MM.1S (cell line): Measurements from ENCODE around the gene DGKG.
A peak's percentile ranks its signal among the peaks of the same experiment; 100 is the strongest.

Experiments
- DNase-seq: peaks from one replicate; pipeline ENCODE4 v3.0.0-alpha.2; 2015
- H2AFZ ChIP-seq: fragments of 300-600 bp; sonication (generic); 2 replicates; pipeline ENCODE4 v1.6.0; 2016; ENCODE audit warnings: antibody characterized with exemption, low read length
- H3F3A ChIP-seq: fragments of 300-600 bp; sonication (generic); 2 replicates; pipeline ENCODE4 v1.6.1; 2016; ENCODE audit warnings: mild to moderate bottlenecking, antibody characterized with exemption, low read length, moderate library complexity, mixed read lengths; ENCODE audit not compliant: insufficient read depth
- H3K27ac ChIP-seq: fragments of 300-600 bp; sonication (generic); 2 replicates; pipeline ENCODE4 v1.5.1; 2016; ENCODE audit warnings: mild to moderate bottlenecking, low read length
- H3K27me3 ChIP-seq: fragments of 300-600 bp; sonication (generic); replicated peaks from 2 replicates; pipeline ENCODE4 v1.6.0; 2016; ENCODE audit warnings: low read length; ENCODE audit not compliant: insufficient read depth
- H3K36me3 ChIP-seq: fragments of 300-600 bp; sonication (generic); replicated peaks from 2 replicates; pipeline ENCODE4 v1.6.1; 2016; ENCODE audit warnings: mild to moderate bottlenecking, low read length, mixed read lengths; ENCODE audit not compliant: insufficient read depth
- H3K4me1 ChIP-seq: fragments of 300-600 bp; sonication (generic); 2 replicates; pipeline ENCODE4 v1.6.1; 2016; ENCODE audit warnings: low read length, mixed read lengths
- H3K4me2 ChIP-seq: fragments of 300-600 bp; sonication (generic); 2 replicates; pipeline ENCODE4 v1.6.0; 2016; ENCODE audit warnings: low read depth, low read length
- H3K4me3 ChIP-seq: fragments of 300-600 bp; sonication (generic); 2 replicates; pipeline ENCODE4 v1.5.1; 2016; ENCODE audit warnings: low read length, mixed read lengths
- H3K79me2 ChIP-seq: fragments of 300-600 bp; sonication (generic); 2 replicates; pipeline ENCODE4 v1.6.1; 2016; ENCODE audit warnings: mixed run types, low read length, mixed read lengths
- H3K9ac ChIP-seq: fragments of 300-600 bp; sonication (generic); 2 replicates; pipeline ENCODE4 v1.6.1; 2016; ENCODE audit warnings: low read length, mixed read lengths
- H3K9me2 ChIP-seq: fragments of 300-600 bp; sonication (generic); replicated peaks from 2 replicates; pipeline ENCODE4 v1.6.1; 2016; ENCODE audit warnings: mild to moderate bottlenecking, low read length, mixed read lengths; ENCODE audit not compliant: insufficient read depth
- H3K9me3 ChIP-seq: fragments of 300-600 bp; sonication (generic); replicated peaks from 2 replicates; pipeline ENCODE4 v1.6.1; 2016; ENCODE audit warnings: mild to moderate bottlenecking, low read length, mixed read lengths; ENCODE audit not compliant: insufficient read depth
- H4K20me1 ChIP-seq: fragments of 300-600 bp; sonication (generic); 2 replicates; pipeline ENCODE4 v1.6.1; 2016; ENCODE audit warnings: mild to moderate bottlenecking, low read length, moderate library complexity, mixed read lengths; ENCODE audit not compliant: insufficient read depth
- EZH2 ChIP-seq: fragments of 300-600 bp; sonication (generic); optimal IDR thresholded peaks from 2 replicates; pipeline ENCODE3; 2017; ENCODE audit warnings: low read depth, mild to moderate bottlenecking, antibody characterized with exemption, low read length, mixed read lengths
- EZH2phosphoT487 ChIP-seq: fragments of 300-600 bp; sonication (generic); IDR thresholded peaks from 2 replicates; pipeline ENCODE4 v1.6.1; 2018; ENCODE audit warnings: antibody characterized with exemption, low read length
- TF ChIP-seq, protein P1 (sequence below): fragments of 300-600 bp; sonication (generic); IDR thresholded peaks from 2 replicates; pipeline ENCODE4 v1.5.1; 2016; ENCODE audit warnings: antibody characterized with exemption, low read length, mixed read lengths

Gene DGKG

DNA sequence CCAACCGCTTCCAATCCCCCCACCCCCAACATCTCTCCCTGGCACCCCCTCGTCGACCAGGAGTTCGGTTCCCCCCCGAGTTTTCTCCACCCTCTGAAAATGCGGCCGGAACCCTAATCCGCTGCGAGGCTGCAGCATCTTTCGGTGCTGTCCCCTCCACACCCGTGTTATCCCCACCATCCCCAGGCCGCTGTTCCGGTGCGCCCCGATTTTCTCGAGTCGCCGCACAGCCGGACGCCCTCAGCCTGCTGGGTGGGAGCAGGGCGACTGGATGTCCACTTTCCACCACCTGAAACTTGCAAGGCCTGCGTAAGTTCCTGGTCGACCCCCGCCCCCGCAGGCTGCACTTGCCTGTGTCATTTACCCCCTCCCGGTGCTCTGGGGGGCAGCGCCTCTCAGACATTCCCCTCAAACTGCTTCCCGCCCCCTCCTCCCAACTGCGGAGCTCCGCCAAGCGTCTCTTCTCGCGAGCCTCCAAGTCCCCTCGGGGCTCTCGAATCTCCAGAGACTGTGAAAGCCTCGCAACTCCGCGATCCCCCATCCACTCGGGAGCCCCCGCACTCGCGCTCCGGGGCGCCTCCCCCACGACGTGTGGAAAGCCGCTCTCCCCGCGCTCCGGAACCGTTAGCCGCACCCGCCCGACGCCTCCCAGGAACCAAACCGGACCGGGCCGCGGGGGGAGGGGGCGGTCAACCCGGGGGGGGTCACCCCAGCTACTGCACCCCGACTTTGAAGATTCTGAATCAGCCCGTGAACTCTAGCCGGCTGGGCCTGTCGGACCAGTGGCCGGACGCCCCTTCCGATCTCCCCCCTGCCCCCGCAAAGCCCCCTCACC is 253.7 kb downstream of the DGKG start:
- Histone ChIP-seq H4K20me1 (no peaks in the 10 kb centered on the region), H3K27ac (peak overlapping the region; percentile 49; the same call in 1 of the 2 replicates), H3K27me3 (peaks cover 29% of the 10 kb centered on the region), H3K4me3 (peak overlapping the region; percentile 87), H3K9me2 (no peaks in the 10 kb centered on the region), H3F3A (peaks cover 22% of the 10 kb centered on the region), H3K36me3 (no peaks in the 10 kb centered on the region), H3K79me2 (peaks cover 5% of the 10 kb centered on the region; the same call in 1 of the 2 replicates), H3K9me3 (no peaks in the 10 kb centered on the region), H3K4me2 (peak overlapping the region; percentile 98), H2AFZ (peak overlapping the region; percentile 79), H3K9ac (peak overlapping the region; percentile 75), H3K4me1 (peaks cover 13% of the 10 kb centered on the region; the same call in 1 of the 2 replicates)
- TF ChIP-seq, protein P1, sequence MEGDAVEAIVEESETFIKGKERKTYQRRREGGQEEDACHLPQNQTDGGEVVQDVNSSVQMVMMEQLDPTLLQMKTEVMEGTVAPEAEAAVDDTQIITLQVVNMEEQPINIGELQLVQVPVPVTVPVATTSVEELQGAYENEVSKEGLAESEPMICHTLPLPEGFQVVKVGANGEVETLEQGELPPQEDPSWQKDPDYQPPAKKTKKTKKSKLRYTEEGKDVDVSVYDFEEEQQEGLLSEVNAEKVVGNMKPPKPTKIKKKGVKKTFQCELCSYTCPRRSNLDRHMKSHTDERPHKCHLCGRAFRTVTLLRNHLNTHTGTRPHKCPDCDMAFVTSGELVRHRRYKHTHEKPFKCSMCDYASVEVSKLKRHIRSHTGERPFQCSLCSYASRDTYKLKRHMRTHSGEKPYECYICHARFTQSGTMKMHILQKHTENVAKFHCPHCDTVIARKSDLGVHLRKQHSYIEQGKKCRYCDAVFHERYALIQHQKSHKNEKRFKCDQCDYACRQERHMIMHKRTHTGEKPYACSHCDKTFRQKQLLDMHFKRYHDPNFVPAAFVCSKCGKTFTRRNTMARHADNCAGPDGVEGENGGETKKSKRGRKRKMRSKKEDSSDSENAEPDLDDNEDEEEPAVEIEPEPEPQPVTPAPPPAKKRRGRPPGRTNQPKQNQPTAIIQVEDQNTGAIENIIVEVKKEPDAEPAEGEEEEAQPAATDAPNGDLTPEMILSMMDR: no peak
- no peak for TF ChIP-seq EZH2phosphoT487
- no peak for TF ChIP-seq EZH2
- DNase-seq: peak; percentile 9

- peak overlapping the region; percentile 75 for H3K9ac ChIP-seq
- H3K9me2 ChIP-seq: no peaks in the 10 kb centered on the region
- H3K27me3 ChIP-seq: peaks cover 29% of the 10 kb centered on the region
- H2AFZ ChIP-seq: peak overlapping the region; percentile 79
- H3K79me2 ChIP-seq: peaks cover 5% of the 10 kb centered on the region; the same call in 1 of the 2 replicates
- peaks cover 13% of the 10 kb centered on the region; the same call in 1 of the 2 replicates for H3K4me1 ChIP-seq
- no peaks in the 10 kb centered on the region for H3K9me3 ChIP-seq
- peak overlapping the region; percentile 98 for H3K4me2 ChIP-seq
- peak overlapping the region; percentile 87 for H3K4me3 ChIP-seq
- TF ChIP-seq, protein P1: peak; percentile 6; the same call in 1 of the 2 replicates
- no peak for TF ChIP-seq EZH2
- TF ChIP-seq EZH2phosphoT487: no peak
- peak; percentile 78 for DNase-seq
- H4K20me1 ChIP-seq: no peaks in the 10 kb centered on the region
- peak overlapping the region; percentile 49; the same call in 1 of the 2 replicates for H3K27ac ChIP-seq
- H3F3A ChIP-seq: peaks cover 22% of the 10 kb centered on the region
- H3K36me3 ChIP-seq: no peaks in the 10 kb centered on the region
Measured at GRCh38 chr3:186107215-186108105, 254.6 kb downstream of the DGKG start.

DNA sequence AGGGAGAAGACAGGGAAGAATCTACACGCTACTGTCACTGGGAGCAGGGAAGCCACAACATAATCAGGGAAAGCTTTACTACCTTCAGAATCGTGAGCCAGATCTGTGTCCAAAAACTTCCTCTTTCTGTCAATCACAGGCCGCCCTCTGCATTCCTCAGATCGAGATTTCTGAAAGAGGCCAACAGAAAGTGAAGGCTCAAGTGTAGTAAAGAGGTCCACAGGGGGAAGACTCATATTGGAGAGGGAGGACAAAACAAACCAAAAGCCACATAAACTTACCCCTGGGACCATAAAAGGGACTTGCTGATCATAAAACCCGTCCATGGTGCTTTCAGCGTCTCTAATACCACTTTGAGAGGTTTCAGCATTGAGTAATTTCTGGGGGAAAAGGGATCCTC is 256.5 kb downstream of the DGKG start:
- Histone ChIP-seq H3K4me2 (no peak overlapping the region), H3K9me3 (no peaks in the 10 kb centered on the region), H3K36me3 (no peaks in the 10 kb centered on the region), H3K9ac (no peak overlapping the region), H3K27me3 (peaks cover 12% of the 10 kb centered on the region), H3K4me1 (peaks cover 11% of the 10 kb centered on the region; the same call in 1 of the 2 replicates), H2AFZ (no peak overlapping the region), H3K27ac (no peak overlapping the region), H3F3A (peaks cover 22% of the 10 kb centered on the region), H3K4me3 (no peak overlapping the region), H4K20me1 (no peaks in the 10 kb centered on the region), H3K79me2 (peaks cover 5% of the 10 kb centered on the region; the same call in 1 of the 2 replicates), H3K9me2 (no peaks in the 10 kb centered on the region)
- TF ChIP-seq, protein P1: no peak
- no peak for DNase-seq
